Measurements from ENCODE around the gene SLC7A14.

The SLC7A14 gene

GRCh38 chr3:170473358-170473757 is 112.5 kb downstream of the SLC7A14 start:
- no peak for DNase-seq (ENCODE audit: low read depth in 3 of 3, low spot score in 1 of 3)

- no peak for DNase-seq (ENCODE audit: low read depth in 3 of 3, low spot score in 1 of 3)
These were observed 114.7 kb downstream of the SLC7A14 start for GRCh38 chr3:170471149-170471548.

DNA sequence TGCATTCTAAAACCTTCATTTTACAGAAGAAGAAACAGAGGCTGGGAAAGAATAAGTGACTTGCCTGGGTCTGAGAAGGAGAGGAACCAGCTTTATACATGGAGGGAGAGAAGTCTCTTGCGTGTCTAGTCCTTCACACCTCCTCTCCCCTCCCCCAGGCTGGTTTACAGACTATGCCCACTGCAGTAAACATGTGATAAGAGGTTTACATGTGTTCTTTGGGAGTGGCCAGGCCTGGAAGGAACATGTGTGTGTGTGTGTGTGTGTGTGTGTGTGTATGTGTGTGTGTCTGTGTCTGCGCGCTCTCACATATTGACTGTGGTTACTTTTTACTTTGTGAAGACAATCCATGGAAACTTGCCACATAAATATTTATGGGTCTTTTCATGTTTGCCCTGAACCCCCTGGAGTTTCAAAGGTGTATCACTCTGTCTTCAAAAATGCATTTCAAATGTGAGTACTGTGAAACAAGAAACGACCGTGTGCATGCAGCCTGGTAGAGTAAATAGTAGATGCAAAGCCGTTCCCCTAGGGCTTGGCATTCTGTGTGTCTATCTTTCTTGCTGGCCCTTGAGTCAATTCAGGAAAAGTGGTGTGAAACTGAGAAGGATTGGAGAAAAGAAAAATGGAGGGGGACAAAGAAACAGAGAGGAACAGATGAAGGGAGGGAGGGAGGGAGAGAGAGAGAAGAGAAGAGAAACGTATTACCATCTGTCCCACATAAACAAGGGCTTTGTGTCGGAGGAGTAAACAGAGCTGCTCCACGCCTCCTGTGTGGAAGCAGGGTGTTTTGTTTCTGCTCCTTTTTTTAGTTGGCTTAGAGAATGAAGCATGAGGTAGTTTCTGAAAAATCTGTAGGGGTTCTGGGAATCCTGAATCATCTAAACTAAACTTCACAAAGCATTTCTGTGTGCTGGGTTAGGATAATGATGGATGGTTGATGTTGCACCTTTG is 115.5 kb downstream of the SLC7A14 start:
- DNase-seq (ENCODE audit: low read depth in 3 of 3, low spot score in 1 of 3) = no peak

DNA sequence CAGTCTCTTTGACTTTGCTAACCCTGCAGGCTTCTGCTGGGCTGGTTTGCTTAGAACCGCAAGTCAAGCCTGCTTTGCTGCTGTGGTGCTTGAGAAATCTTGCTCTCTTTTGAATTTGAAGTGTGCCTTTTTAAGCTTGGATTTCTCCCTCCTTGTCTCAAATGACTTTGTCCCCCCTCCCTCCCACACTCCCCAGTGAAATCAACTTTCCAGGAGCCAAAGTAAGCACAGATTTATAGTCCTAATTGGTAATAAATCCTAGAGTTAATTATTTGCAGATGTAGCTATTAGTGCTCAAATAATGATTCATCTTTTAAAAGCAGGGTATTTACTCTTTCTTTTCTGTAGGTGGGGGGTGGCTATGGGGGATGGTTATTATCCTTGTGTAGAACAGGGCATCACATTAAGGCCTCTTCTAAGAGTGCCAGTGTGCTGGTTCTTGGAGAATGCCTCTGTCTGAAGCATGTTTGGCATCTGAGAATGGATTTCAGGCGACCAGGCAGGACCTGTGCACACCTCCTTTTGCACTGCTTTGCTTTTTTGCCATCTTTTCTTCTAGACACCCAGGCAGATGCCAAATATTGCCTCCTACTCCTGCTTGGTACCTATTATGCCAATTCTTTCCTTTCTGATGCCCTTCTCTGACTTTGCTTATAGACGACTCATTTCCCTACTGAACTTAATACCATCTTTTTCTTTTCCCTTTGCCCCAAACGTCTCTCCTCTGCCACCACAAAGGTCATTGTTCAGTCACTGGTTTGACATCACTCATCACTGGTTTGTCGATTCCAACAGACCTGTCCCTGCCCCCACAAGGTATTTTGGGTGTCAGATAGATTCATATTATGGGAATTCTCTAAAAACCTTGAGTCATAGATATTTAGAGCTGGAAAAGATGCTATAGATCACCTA is 116.5 kb downstream of the SLC7A14 start:
- no peak for DNase-seq (ENCODE audit: low read depth in 3 of 3, low spot score in 1 of 3)

DNA sequence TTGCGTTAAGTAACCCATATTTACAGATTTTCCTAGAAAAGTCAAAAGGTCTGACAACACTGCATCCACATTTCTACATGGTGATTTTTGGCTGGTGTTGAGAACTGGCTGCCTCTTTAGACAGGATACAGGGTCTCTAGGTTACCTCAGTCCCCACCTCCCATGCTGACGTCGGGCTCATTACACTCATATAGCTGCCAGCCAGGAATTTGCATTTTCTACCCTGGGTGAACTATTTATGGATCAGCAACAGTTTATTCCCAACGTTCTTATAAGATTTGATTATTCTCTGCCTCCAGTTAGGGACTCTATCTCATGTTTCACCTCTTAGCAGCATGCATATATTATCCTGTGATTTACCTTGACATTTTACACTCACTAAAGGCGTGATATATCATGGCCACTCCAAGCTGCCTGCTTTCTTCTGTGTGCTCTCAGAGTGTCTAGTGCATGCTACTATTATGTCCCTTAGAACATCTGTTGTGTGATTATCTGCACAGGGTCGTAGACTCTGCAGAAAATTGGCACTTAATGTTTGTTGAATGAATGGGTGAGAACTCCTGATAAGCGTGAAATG is 118.2 kb downstream of the SLC7A14 start:
- DNase-seq (ENCODE audit: low read depth in 3 of 3, low spot score in 1 of 3) = no peak

DNA sequence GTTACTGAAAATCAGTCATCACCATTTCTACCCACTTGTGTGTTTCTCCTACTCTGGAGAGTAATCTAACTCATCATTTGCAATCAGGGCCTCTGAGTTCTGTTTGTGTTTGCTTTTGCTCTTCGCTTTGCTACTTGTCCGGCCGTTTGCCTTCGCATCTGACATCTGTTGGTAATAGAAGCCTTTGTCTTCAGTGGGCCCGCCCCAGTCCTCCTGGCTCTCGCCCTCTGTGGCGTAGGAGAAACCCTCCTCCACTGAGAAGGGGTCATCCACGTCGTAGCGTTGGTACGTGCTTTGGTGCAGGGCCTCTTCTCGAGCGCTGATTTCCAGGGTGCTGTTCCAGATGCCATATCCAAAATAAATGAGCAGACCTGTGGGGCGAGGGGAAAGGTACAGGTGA is 118.9 kb downstream of the SLC7A14 start:
- DNase-seq (ENCODE audit: low read depth in 3 of 3, low spot score in 1 of 3) = no peak

- DNase-seq (ENCODE audit: low read depth in 3 of 3, low spot score in 1 of 3) = no peak
These were observed 119.9 kb downstream of the SLC7A14 start for GRCh38 chr3:170465955-170466354.

GRCh38 chr3:170463011-170463410 is 122.9 kb downstream of the SLC7A14 start:
- no peak for DNase-seq (ENCODE audit: low read depth in 3 of 3, low spot score in 1 of 3)

DNA sequence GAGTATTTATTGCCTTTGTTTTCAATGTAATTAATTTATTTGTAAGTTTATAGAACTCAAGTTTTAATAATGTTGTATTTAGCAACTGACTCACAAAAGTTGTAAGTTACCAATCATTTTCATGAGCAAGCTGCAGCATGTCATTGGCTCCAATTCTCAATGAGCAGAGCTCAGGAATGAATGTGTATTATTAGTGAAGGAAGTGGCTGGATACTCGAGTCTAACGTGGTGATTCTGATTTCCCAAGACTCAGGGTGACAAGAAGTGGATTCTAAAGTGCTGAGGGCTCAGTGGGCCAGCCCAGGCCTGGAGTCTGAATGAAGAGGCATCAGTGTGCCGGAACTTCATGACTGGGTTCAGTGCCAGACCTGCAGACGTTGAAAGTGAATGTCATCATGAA is 127.6 kb downstream of the SLC7A14 start:
- no peak for DNase-seq (ENCODE audit: low read depth in 3 of 3, low spot score in 1 of 3)

GRCh38 chr3:170454509-170454908 is 131.4 kb downstream of the SLC7A14 start:
- DNase-seq (ENCODE audit: low read depth in 3 of 3, low spot score in 1 of 3) = no peak

GRCh38 chr3:170450039-170450438 is 135.8 kb downstream of the SLC7A14 start:
- no peak for DNase-seq (ENCODE audit: low read depth in 3 of 3, low spot score in 1 of 3)

GRCh38 chr3:170448584-170448983 is 137.3 kb downstream of the SLC7A14 start:
- DNase-seq (ENCODE audit: low read depth in 3 of 3, low spot score in 1 of 3) = no peak

- no peak for DNase-seq (ENCODE audit: low read depth in 3 of 3, low spot score in 1 of 3)
These were observed 142.4 kb downstream of the SLC7A14 start for GRCh38 chr3:170443457-170443856.

GRCh38 chr3:170442947-170443346 is 142.9 kb downstream of the SLC7A14 start:
- DNase-seq (ENCODE audit: low read depth in 3 of 3, low spot score in 1 of 3) = no peak

GRCh38 chr3:170441412-170441811 is 144.5 kb downstream of the SLC7A14 start:
- DNase-seq (ENCODE audit: low read depth in 3 of 3, low spot score in 1 of 3) = no peak

DNA sequence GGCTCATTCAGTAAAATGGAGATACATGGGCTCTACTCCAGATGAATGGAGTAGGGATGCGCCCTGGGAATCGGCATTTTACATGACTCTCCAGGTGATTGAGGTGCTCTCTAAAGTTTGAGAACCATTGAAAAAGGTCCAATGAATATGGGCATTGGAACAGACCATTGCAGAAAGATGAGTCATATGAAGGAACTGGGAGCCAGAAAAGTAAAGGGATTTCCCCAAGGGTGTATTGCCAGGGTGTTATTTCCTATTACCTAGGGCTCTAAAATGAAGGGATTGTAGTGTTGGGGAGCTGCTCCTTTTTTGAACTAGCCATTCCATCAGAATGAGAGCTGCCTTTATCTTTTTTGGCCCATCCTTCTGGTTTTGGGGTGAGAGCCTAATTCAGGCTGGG is 145.5 kb downstream of the SLC7A14 start:
- DNase-seq (ENCODE audit: low read depth in 3 of 3, low spot score in 1 of 3) = no peak

DNA sequence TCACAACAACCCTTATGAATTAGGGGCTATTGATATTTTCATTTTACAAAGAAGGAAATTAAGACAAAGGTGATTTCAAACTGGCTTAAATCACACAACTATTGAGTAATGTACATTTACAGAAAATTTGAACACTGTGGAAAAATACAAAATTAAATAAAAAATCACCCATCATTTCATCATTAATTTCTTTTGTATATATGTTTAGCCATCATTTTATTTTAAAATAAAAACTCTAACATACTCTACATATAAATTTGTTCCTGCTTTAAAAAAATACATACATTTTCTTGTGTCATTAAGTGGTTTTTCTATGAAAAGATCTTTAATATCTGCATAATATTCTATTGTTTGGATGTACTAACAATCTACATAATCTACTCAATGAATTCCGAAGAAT is 147.0 kb downstream of the SLC7A14 start:
- no peak for DNase-seq (ENCODE audit: low read depth in 3 of 3, low spot score in 1 of 3)

GRCh38 chr3:170437696-170438407 is 148.0 kb downstream of the SLC7A14 start:
- no peak for DNase-seq (ENCODE audit: low read depth in 3 of 3, low spot score in 1 of 3)

DNA sequence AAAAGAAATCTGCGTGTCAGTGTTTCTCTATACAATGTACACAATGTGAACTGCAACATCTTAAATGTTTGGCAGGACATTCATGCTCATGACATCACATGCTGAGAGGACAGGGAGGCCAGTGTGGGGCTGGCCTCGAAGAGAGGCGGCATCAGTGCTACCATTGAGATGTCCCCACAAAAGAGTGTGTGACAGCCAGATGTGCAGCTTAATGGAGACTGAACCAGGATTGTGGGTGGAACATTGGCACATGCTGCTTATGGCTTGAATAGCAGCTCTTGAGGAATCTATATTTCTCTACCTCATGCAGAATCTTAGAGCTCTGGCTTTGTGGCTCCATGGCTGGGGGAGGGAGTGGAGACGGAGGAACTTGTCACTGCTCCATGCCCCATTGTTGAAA is 148.7 kb downstream of the SLC7A14 start:
- no peak for DNase-seq (ENCODE audit: low read depth in 3 of 3, low spot score in 1 of 3)

DNA sequence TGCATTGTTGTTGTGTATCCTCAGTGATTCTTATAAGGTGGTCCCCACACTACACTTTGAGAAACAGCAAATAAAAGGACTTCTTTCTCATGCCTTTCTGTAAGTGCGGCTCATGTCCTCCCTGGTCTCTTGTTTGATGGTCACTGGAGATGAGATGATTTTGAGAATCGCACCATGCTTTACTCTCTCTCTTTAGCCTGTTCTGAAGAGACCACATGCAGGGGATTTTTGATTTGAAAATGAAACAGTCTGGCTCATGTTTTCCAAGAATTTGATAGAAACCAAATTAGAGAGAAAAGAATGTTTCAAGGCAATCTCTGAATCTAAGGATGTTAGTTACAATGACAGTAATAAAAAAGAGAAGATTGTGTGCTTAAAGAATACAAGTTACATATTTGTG is 149.2 kb downstream of the SLC7A14 start:
- no peak for DNase-seq (ENCODE audit: low read depth in 3 of 3, low spot score in 1 of 3)

DNA sequence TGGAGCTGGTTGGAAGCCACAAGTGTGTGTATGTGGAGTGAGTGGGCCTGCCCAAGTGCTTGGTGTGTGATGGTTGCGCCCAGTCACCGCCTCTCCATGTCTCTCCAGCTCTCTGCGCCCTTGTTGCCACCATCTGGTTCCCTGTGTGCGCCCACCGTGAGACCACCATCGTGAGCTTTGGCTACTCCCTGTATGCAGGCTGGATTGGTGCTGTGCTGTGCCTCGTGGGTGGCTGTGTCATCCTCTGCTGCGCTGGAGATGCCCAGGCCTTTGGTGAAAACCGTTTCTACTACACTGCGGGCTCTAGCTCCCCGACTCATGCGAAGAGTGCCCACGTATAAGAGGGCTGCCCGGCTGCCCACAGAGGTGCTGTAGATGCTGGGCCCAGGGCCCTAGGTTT is 153.5 kb downstream of the SLC7A14 start:
- no peak for DNase-seq (ENCODE audit: low read depth in 3 of 3, low spot score in 1 of 3)
